HS-27A (cell line): ENCODE measurements around the gene SV2C.
"Not testable (repeated sequence)": the region's sequence is repeated elsewhere in the genome, so short reads cannot be mapped to it uniquely, and the experiment has no call there.

ENCODE experiments used
- DNase-seq: peaks from one replicate; pipeline ENCODE4 v3.0.0-alpha.2; 2012; ENCODE audit warnings: low read depth, missing footprints

Gene SV2C

GRCh38 chr5:76342474-76342873 lies 259.3 kb downstream of the SV2C start:
- DNase-seq, result no peak

DNA sequence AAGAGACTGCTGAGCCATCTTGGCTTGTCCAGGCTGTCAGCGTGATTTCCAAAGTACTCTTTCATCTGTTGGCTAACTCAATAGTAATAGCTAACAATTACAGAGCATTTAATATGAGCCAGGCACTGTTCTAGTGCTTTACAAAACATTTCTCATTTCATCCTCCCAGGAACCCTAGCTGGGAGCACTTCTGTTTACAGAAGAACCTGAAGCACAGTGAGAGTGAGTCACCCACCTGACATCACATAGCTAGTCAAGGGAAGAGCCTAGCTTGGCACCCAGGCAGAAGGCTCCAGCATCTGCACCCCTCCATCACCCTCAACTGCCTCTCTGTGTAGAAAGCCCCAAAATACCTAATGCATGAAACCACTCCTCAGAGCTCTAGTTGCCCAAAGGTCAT lies 262.4 kb downstream of the SV2C start:
- DNase-seq, result no peak

- DNase-seq, result no peak
Measured at GRCh38 chr5:76351176-76351575, 268.0 kb downstream of the SV2C start.

GRCh38 chr5:76351577-76351976 lies 268.4 kb downstream of the SV2C start:
- DNase-seq, result no peak

GRCh38 chr5:76356887-76357286 lies 273.7 kb downstream of the SV2C start:
- DNase-seq, result no peak

DNA sequence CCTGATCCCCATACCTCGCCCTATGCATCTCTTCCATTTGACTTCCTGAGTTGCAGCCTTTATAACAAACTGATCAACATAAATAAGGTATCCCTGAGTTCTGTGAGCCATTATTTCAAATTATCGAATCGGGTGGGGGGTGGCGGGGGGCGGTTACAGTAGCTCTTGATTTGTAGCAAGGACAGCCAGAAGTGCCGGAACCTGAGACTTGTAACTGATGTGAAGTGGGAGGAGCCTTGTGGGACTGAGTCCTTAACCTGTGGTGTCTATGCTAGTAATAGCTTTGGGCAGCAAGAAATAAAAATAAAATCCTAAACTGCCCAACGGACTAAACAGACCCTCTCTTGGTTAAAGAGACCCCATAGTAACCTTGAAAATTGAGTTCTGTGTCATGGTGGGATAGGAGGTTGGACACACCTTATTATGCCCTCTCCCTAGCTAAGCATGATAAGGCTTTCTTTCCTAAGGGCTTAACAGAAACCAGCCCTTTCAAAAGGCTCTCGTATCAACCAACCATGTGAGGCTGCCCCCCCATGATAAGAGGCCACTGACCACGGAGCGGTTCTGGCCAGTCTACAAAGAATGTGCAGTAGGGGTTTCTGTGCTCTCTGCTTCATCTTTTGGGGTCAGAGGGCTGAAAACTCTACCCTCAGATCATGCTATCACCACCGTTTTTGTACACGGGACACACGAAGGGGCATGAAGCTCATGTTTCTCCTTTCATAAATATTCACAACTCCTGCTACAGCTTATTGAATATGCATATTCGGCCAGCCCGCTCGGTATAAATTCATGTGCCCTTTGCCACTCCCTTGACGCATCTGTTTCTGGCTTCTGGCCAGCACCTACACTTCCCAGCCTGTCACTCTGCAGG lies 280.4 kb downstream of the SV2C start:
- no peak for DNase-seq

- DNase-seq, result no peak
Measured at GRCh38 chr5:76364226-76364589, 281.0 kb downstream of the SV2C start.

DNA sequence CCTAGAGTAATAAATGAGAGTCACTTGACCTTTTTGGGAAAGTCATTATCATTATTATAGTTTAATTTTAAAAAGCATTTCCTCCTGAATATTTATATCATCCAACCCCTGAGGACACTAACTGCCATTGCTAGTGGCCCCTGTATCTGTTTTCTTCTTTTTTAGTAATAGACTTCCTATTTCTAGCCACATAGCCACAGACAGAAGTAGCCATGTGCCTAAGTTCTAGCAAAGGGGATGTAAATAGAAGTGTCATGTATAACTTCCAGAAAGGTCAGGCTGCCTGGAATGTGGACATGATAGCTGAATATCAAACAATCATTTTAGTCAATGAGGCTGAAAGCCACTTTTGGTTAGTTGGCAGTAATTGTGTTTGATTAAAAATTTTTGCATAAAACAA lies 282.4 kb downstream of the SV2C start:
- no peak for DNase-seq

DNA sequence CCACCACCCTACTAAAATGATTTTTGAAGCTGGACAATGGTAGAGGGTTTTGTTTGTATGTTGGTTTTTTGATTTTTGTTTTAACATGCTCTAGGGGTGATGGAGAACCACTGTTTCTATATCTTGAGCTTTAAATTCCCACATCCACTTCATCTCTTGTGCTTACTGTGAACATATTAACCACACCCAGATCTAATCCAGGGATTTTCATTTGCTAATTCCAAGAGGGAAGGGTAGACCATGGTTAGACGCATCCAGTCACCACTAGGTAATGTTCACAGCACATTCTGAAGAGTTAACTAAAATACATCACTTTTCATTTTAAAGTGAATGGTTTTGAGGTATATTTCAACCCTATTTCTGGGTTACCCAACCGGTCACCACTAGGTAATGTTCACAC lies 283.4 kb downstream of the SV2C start:
- no peak for DNase-seq

- DNase-seq, result no peak
Measured at GRCh38 chr5:76367623-76368371, 284.6 kb downstream of the SV2C start.

- DNase-seq, result no peak
Measured at GRCh38 chr5:76368941-76369340, 285.8 kb downstream of the SV2C start.

DNA sequence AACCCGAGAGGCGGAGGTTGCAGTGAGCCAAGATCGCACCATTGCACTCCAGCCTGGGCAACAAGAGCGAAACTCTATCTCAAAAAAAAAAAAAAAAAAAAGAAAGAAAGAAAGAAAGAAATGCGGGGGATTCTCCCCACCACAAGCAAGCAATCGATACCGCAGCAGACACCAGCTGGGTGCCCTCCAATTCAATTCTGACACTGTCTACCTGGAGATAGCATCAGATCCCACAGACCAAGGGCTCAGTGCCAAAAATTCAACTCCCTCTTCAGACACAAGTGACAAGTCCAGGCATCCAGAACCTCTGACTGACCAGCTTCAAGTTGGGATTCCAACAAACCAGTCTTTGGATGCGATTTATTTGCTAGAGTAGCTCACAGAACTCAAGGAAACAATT lies 286.5 kb downstream of the SV2C start:
- DNase-seq, result not testable (repeated sequence)

DNA sequence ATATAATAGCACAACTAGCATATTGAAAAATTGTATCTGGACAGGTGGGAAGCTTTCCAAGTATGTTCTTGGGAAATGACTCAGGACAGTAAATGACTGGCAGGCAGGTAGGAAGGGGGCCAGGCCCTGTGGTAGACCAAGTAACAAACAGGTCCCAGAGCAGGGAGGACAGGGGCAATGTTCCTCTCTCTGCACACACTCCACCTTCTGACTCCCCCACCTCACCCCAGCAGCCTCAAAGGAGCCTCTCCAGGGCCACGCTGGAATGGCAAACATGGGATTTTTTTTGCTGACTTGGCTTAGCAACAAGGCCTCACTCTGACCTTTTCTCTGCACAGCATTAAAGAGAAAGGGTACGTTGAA lies 288.8 kb downstream of the SV2C start:
- no peak for DNase-seq

GRCh38 chr5:76372323-76373054 lies 289.3 kb downstream of the SV2C start:
- peak; percentile 35 for DNase-seq

- DNase-seq, result no peak
Measured at GRCh38 chr5:76376148-76376865, 293.1 kb downstream of the SV2C start.

DNA sequence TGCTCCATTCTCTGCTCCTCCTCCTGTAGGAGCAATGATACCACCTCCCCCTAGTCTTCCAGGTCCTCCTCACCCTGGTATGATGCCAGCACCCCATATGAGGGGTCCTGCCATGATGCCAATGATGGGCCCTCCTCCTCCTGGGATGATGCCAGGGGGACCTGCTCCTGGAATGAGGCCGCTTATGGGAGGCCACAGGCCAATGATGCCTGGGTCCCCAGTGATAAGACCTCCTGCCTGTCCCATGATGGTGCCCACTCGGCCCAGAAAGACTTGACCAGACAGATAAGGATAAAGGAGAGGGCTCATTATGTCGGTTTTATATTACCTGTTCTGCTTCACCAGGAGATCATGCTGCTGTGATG lies 293.7 kb downstream of the SV2C start:
- no peak for DNase-seq

DNA sequence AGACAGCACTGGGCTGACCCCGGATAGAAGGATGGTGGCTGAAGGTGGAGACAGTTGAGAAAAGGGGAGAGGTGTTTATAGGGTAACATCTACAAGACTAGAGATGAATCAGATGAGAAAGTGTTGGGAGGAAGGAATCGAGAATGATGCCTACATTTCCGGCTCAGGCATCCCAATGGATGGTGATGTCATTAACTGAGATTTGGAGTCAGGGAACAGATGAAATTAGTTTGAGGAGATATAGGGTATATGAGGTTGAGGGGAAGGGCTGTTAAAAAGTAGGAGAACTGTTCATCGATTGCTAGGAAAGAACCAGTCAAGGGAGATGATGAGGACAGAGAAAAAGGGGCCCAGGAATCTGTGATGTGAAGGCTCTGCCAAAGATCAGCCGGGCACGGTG lies 295.2 kb downstream of the SV2C start:
- no peak for DNase-seq

DNA sequence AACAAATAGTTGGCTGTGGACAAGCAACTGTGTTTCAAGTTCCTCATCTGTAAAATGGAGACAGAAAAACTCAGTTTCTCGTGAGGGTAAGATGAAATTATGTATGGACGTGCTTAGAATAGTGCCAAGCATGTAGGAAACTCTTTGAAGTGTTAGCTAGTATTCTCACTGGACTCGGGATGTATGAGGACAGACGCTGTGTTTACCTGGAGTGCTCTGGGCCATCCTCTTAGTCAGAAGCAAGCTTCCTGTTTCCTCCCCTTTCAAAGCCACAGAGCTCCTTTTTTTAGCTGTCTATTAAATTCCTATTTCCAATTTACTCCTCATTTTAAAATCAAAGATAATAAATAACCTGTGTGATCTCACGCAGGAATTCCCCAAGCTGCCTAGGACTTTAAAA lies 296.1 kb downstream of the SV2C start:
- no peak for DNase-seq

DNA sequence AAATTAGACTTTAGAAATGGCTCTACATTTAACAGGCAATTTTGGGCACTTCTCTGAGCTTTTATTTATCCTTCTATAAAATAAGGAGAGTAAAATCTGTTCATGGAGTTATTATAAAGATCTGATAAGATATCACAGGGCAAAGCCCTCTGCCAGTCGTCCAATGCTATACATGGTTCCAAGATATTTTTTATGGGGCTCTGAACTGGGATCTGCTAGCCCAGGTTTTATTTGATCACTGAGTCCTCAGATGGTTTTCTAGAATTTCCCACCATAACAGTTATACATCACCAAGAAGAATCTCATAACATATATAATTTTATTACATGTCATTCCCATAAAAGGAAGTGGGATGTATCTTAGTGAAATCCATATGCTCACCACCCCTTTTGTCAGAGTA lies 296.7 kb downstream of the SV2C start:
- DNase-seq, result no peak

DNA sequence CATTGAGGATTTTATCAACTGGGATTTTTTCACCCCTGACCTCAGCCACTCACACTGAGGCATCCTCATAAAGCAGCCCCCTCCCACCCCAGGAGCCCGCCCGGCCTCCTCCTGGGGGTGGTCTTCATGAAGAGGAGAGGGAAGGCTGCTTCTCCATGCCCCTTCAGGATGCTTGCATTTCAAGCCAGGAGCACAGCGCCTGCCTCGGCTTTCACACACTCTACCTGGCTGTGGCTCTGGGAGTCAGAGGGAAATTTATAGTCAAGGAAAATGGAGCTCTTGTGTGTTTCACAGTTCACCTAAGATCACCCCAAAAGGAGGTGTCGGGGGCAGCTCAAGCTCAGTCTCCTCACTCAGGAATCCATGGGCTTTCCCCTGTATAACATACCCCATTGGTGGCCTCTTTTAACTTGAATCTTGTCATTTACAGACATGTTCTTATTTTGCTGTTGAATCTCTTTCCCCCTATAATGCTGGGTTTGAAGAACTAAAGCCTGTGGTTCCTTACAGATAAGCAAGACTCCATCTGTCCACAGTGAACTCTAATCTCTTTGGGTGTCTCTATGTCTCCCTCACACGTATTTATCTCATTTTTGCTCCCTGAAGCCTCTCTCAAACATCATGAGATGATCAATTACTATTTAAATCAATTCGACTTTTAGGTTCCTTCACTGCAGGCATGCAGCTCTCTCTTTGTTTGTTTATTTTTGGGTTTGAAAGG lies 297.3 kb downstream of the SV2C start:
- DNase-seq, result no peak

GRCh38 chr5:76383126-76383832 lies 300.1 kb downstream of the SV2C start:
- no peak for DNase-seq
